Endometrium (tissue), 2 donors: Measurements from ENCODE around the gene CACNB1.
"Not testable (repeated sequence)": the region's sequence is repeated elsewhere in the genome, so short reads cannot be mapped to it uniquely, and the experiment has no call there.

Source experiments
- FAIRE-seq: peaks from 2 replicates; lab custom pipeline; 2012; peaks lifted over from hg19 to GRCh38; lab: Jason Lieb, UNC
- donor health status: control.
- donor health status: control.

Gene CACNB1

DNA sequence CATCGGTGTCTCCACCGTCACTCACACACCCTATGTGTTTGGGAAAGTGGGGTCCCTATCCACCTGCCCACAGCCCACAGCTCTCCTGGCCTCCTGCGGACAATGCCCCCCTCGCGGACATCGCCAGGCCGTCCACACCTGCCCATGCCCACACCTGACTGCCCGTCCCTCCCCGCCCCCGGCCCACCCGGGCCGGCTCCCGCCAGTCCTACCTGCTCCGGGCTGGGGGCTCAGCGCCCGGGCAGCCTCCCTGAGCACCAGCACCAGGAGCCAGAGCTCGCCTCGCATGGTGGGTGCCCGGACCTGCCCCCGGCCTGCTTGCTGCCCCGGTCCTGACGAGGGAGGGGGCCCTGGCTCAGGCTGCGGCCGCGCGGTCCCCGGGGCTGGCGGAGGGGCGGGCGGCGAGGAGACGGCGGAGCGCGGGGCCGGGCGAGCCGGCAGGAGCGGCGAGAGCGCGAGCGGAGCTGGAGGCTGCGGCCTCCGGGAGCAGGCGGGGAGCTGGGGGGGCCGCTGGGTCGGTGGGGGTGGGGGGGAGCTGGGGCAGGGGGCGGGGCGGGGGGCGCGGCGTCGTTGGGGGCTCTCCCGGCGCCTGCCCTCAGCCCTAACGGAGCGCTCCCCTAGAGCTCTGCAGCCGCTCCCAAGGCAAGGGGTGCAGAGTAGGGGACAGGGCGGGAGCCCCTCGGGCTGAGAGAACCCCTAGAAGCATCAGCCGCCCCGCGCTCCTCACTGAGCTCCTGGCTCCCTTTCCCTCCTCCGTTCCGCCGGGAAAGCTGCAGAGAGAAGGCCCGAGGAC is 46.1 kb downstream of the CACNB1 start, which contains the start of gene PLXDC1:
PLXDC1 (minus strand) TSS at position 488 of the 793 bp plus-strand sequence; CDS start at position 288, 200 bp downstream.
- FAIRE-seq: no peak

DNA sequence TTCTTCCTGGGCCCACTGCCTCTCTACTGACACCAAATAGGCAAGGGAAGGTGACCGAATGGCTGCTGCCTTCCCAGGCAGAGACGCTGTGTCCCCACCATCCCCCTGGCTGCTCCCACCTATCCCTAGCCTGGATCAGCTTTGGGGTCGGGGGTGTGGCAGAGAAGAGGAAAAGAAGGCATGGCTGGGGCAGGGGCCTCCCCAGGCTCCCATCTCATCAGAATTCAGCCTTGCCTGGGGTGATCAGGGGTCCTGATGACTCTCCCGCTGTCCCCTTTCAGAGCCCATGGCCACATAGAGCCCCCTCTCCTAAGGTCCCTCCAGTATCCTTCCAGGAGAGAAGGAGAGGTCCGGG is 46.7 kb downstream of the CACNB1 start:
- no peak for FAIRE-seq

GRCh38 chr17:39150104-39150634 is 47.3 kb downstream of the CACNB1 start:
- FAIRE-seq: no peak

DNA sequence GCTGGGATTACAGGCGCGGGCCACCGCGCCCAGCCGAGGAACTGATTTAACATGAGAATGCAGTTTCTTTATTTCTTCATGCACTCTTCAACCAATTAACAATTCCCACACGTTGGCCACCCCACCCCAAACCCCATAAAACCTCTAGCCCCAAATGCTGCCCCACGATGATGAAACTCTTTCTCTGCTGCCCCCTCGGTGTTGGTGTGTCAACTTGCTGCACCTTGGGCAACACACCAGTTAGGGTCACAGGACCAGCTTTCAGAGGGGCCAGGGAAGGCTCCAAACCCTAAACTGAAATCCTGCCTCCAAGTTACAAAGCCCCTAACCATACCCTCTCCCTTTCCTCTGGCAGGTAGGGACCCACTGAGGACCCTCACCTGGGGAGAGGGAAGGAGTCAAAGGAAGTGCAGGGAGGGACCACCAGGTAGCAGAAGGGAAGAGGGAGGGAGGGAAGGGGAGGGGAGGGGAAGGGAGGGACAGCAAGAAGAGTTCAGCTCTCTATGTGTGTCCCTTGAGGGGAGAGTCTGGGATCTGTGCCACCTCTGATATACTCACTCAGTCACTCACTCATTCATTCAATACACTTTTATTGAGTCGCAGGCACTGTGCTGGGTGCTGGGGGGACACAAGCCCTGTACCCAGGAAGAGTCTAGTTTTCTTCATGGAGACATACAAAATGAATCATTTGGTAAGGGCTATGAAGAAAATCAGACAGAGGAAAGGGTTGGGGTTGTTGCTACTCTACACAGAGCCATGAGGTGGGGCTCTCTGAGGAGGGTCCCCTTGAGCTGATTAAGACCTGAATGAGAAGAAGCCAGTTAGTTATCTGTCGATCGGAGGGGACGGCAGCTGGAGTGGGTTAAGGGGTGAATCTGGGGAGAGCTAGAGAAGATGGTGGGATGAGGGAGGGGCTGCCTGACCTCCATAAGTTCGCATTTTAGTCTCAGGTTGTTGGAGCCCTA is 50.0 kb downstream of the CACNB1 start:
- no peak for FAIRE-seq

- FAIRE-seq: no peak
Observed at GRCh38 chr17:39146273-39146672, 51.2 kb downstream of the CACNB1 start.

DNA sequence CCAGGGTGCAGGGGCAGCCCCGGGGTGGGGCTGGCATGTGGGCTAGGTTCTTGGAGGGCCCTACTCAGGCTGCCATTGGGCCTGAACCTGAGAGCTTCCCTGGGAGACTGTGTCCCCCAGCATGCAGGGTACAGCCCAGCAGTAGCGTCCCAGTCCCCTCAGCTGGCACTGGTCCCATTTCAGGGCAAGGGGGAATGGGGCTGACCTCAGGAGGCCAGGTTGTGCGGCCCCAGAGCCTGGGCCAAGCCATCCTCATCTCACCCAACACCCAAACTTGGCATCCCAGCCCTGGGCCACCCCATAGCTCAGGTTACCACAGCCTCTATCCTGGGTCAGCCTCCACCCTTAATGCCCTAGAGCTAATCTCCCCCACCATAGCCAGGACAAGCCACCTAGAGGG is 52.3 kb downstream of the CACNB1 start:
- FAIRE-seq: no peak

DNA sequence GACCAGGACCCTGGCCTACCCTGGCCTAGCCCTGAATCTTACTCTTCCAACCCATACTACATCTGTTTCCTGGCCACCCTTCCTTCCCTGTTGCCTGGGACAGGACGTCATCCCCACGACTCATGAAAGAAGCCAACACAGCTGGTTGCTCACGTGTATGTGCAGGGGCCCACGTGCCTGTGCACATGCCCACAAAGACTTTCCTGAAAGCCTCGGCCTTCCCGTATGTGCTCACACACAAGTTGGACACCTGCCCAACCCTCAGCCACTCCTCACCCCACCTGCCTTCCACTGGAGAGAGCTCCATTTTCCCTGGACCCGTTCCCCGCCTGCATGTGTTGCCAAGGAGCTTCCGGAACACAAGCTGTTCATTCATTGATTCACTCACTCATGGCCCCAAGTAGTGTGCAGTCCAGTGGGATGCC is 53.0 kb downstream of the CACNB1 start:
- FAIRE-seq: no peak

DNA sequence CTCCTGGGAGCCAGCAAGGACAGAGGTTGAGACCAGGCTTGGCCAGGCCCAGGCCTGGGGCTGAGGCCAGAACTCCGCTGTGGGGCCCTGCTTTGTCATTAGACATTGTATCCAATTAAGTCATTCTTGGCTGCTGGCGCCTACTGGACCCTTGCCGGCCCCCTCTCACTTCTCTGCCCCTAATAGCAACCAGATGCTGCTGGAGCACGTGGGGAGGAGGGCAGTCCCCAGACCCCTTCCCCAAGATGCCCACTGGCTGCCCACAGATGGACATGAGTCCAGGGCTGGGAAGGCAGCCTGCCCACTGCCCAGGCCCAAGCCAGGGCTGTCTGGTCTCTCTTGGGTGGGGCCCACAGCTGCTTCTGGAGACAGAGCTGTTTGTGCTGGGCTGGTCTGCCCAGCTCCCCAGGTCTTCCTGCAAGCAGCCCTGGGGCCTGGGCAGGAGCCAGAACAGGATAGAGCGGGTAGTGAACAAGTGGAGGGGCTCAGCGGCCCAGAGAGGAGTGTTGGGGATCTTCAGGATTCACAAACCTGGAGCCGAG is 53.8 kb downstream of the CACNB1 start:
- FAIRE-seq: no peak

- FAIRE-seq: no peak
Observed at GRCh38 chr17:39141915-39142664, 55.4 kb downstream of the CACNB1 start.

DNA sequence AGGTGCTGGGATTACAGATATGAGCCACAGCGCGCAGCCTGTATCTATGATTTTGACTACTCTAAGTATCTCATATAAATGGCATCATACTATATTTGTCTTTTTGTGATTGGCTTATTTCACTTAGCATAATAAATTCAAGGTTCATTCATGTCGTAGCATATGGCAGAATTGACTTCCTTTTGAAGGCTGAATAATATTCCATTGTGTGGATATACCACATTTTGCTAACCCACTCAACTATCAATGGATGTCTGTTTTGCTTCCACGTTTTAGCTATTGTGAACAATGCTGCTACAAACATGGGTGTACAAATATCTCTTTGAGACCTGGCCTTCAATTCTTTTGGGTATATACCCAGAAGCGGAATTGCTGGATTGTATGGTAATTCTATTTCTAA is 56.2 kb downstream of the CACNB1 start:
- FAIRE-seq: no peak

DNA sequence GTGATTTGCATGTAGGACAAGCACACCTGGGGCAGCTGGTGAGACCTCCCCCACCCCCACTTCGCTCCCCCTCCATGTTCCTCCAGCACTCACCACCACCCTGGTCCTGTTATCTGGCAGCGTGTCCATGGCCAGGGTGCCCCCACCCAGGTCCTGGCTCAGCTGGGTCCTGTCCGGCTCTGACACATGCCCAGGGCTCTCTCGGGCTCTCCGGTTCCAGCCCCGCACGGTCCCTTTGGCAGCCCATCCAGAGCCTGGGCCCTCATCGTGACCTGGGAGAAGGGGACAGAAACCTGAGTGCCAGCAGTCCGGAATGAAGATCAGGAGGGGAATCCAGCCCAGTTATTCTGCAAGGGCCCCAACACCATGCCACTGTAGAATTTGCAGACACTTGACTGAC is 57.9 kb downstream of the CACNB1 start:
- FAIRE-seq: no peak

DNA sequence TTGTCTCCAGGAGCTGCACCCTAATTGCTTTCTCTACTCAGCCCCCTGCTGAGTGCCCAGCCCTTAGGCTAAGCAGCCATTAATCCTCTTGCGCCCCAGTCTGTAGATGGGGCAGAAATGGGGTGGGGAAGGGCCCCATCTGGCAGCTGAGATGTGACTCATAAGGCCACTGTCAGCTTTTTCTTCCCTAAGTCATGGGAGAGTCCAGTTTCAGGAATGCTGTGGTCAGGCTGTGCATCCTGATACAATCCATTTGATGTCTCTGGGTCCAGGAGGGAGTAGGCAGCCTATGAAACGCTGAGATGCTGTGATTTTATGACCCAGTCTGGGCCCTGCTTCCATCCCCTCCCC is 58.3 kb downstream of the CACNB1 start:
- FAIRE-seq: no peak

- no peak for FAIRE-seq
Observed at GRCh38 chr17:39138431-39139160, 58.9 kb downstream of the CACNB1 start.

GRCh38 chr17:39134878-39135277 is 62.6 kb downstream of the CACNB1 start:
- no peak for FAIRE-seq

DNA sequence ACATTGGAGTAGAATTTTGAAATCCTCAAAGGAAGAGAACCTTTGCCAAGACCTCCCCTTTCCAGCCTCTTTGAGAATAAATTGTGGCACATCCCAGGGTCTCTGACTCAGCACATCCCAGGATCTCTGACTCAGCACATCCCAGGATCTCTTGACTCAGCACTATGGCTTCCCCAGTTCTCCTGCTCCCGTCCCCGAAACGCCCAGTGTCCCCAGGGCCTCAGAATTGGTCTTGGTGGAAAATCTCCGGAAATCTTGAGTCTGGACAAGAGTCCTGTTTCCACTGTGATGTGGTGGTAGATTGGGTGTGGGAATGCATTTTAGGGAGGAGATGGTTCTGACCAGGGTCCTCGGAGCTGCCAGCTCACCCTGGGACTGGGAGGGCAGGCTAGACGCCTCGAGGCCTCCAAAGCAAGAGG is 65.3 kb downstream of the CACNB1 start:
- no peak for FAIRE-seq

- FAIRE-seq: no peak
Observed at GRCh38 chr17:39131616-39132015, 65.9 kb downstream of the CACNB1 start.

DNA sequence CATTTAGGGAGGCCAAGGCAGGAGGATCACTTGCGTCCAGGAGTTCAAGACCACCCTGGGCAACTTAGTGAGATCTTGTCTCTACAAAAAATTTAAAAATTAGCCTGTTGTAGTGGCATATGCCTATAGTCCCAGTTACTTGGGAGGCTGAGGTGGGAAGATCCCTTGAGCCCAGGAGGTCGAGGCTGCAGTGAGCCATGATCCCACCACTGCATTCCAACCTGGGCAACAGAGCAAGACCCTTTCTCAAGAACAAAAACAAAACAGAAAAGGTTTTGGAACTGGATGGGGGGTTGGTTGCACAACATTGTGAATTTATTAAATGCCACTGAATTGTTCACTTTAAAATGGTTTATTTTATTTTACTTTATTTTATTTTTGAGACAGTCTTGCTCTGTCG is 67.3 kb downstream of the CACNB1 start:
- no peak for FAIRE-seq

GRCh38 chr17:39129544-39129943 is 67.9 kb downstream of the CACNB1 start:
- FAIRE-seq: not testable (repeated sequence)

- no peak for FAIRE-seq
Observed at GRCh38 chr17:39126436-39126835, 71.0 kb downstream of the CACNB1 start.

GRCh38 chr17:39125143-39125875 is 72.2 kb downstream of the CACNB1 start:
- FAIRE-seq: no peak
